ENCODE data around the gene FLT4. TPM values are rescaled to one million over a fixed set of nuclear protein-coding genes. Genes with fewer than 3 reads are reported as not detected.

Gene FLT4
- total RNA-seq, 1 donor from 2014 or later = 0.51 TPM

DNA sequence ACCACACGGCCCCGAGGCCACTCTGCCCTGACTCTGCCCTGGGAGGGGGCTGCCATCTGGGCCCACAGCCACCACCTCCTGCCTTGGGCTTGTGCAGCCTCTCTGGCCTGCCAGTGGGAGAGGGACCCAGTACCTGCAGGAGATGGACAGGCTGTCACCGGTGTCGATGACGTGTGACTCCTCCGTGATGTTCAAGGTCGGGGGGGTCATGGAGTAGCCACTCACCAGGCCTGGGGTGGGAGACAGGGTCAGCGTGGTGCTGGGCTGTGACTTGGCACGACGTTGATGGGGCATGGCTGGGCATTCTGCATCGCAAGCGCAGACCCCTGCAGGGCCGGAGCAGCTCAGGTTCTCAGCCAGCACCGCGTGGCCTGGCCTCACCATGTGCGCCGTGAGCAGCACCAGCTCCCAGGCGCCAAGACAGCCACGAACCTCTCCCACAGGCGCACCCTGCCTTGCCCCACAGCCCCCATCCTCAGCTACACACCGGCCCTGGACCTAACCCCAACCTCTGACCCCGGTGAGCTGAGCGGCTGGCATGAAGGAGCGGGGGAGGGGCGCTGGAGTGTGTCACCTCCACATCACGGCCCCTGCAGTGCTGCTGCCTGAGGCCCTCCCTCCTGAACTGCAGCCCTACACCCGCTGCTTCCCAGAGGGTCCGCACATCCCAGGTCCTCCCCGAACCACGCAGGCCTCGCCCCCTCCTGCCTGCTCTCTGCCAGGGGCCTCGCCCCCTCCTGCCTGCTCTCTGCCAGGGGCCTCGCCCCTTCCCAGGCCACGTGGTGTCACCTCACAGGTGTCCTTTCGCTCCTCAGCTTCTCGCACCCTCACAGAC, 17.6 kb downstream of the FLT4 start:
- no peak for DNase-seq (ENCODE audit: extremely low spot score, unreplicated experiment)
- H3K9me3 Mint-ChIP-seq (ENCODE audit: unreplicated experiment) = no peaks in the 10 kb centered on the region

DNA sequence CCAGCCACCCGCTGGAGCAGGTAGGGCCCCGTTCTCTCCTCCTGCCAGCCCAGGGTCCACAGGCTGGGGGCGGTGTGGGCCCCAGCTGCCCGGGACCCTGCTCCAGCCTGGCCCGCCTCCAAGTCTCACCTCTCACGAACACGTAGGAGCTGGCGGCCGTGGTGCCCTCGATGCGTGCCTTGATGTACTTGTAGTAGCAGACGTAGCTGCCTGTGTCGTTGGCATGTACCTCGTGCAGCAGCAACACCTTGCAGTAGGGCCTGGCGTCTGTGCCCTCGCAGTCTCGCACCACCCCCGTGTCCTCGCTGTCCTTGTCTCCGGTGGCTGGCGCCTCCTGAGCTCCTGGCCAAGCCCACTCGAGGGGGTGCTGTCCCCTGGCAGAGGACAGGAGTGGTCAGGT, 19.0 kb downstream of the FLT4 start:
- TF ChIP-seq, protein P1, sequence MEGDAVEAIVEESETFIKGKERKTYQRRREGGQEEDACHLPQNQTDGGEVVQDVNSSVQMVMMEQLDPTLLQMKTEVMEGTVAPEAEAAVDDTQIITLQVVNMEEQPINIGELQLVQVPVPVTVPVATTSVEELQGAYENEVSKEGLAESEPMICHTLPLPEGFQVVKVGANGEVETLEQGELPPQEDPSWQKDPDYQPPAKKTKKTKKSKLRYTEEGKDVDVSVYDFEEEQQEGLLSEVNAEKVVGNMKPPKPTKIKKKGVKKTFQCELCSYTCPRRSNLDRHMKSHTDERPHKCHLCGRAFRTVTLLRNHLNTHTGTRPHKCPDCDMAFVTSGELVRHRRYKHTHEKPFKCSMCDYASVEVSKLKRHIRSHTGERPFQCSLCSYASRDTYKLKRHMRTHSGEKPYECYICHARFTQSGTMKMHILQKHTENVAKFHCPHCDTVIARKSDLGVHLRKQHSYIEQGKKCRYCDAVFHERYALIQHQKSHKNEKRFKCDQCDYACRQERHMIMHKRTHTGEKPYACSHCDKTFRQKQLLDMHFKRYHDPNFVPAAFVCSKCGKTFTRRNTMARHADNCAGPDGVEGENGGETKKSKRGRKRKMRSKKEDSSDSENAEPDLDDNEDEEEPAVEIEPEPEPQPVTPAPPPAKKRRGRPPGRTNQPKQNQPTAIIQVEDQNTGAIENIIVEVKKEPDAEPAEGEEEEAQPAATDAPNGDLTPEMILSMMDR (IDR thresholded peaks at IDR 0.05) = no peak
- Mint-ChIP-seq H3K36me3 (ENCODE audit: unreplicated experiment) (no peaks in the 10 kb centered on the region), H3K27ac (ENCODE audit: unreplicated experiment) (no peak overlapping the region), H3K4me3 (ENCODE audit: unreplicated experiment) (no peak overlapping the region), H3K4me1 (ENCODE audit: unreplicated experiment) (no peaks in the 10 kb centered on the region), H3K27me3 (ENCODE audit: unreplicated experiment) (no peaks in the 10 kb centered on the region), H3K9me3 (ENCODE audit: unreplicated experiment) (no peaks in the 10 kb centered on the region)
- DNase-seq (ENCODE audit: extremely low spot score, unreplicated experiment) = no peak

More for the DNA sequence above, 17.6 kb downstream of the FLT4 start:
- TF ChIP-seq, protein P1 (IDR thresholded peaks at IDR 0.05) = no peak
- Mint-ChIP-seq H3K27ac (ENCODE audit: unreplicated experiment) (no peak overlapping the region), H3K27me3 (ENCODE audit: unreplicated experiment) (no peaks in the 10 kb centered on the region), H3K4me1 (ENCODE audit: unreplicated experiment) (no peaks in the 10 kb centered on the region), H3K36me3 (ENCODE audit: unreplicated experiment) (no peaks in the 10 kb centered on the region), H3K4me3 (ENCODE audit: unreplicated experiment) (no peak overlapping the region)

DNA sequence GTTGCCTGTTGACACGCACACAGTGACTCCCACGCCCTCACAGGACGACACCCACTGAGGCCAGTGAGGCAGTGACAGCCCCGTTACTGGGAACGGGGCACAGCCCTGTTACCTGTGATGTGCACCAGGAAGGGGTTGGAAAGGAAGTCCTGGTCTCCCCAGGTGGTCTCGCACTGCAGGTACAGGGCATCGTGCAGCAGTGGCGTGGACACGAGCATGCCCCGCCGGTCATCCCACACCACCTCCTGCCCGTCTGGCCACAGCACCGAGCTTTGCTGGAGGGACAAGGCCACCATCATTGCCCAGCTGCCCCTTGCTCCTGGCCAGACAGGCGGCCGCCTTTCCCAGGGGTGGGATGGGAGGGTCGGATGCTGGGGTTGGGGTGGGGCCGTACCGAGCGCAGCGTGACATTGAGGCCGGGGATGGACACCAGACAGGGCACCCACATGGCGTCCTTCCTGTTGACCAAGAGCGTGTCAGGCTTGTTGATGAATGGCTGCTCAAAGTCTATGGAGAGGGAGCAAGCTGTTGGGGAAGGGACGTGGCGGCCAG, 19.5 kb downstream of the FLT4 start:
- TF ChIP-seq, protein P1 (IDR thresholded peaks at IDR 0.05) = no peak
- H3K9me3 Mint-ChIP-seq (ENCODE audit: unreplicated experiment) = no peaks in the 10 kb centered on the region
- no peaks in the 10 kb centered on the region for H3K36me3 Mint-ChIP-seq (ENCODE audit: unreplicated experiment)
- no peaks in the 10 kb centered on the region for H3K4me1 Mint-ChIP-seq (ENCODE audit: unreplicated experiment)
- DNase-seq (ENCODE audit: extremely low spot score, unreplicated experiment) = no peak
- H3K4me3 Mint-ChIP-seq (ENCODE audit: unreplicated experiment) = no peak overlapping the region
- H3K27me3 Mint-ChIP-seq (ENCODE audit: unreplicated experiment) = no peaks in the 10 kb centered on the region
- H3K27ac Mint-ChIP-seq (ENCODE audit: unreplicated experiment) = no peak overlapping the region

DNA sequence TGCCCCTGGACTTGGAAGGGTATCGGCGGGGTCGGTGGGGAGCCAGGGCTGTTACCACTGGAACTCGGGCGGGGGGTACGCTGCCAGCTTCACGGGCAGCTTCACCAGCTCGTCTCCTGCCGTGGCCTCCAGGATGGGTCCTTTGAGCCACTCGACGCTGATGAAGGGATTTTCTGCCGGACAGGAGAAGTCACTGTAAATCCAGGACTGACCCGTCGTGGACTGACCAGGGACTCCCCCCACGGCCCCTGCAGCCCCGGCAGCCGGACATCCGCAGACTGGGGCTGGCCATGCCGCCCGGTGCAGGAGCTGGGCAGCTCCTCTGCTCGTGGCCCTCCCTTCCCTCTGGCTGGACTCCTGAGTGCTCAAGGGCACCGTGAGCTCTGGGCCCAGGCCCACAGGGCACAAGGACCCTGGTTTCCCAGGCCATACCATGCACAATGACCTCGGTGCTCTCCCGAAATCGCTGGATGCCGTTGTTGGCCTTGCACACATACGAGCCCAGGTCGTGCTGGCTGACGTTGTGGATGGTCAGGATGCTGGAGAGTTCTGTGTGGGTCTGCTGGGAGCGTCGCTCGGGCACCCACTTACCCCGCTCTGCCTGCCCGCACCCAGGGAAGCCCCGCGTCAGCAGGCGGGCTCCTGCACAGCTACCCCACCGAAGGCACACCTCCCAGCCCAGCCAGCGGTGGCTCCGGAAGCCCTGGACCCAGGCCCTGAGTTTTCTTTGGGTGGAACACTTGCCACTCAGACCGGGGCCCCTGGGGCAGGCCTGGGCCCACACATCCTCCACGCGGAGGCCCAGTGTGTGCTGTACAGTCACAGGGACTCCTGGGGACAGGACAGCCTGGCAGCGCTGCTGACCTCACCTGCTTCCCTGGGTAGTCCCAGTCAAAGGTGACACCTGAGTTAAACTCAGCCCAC, 20.3 kb downstream of the FLT4 start:
- no peaks in the 10 kb centered on the region for H3K27me3 Mint-ChIP-seq (ENCODE audit: unreplicated experiment)
- peaks cover 3% of the 10 kb centered on the region for H3K4me1 Mint-ChIP-seq (ENCODE audit: unreplicated experiment)
- H3K36me3 Mint-ChIP-seq (ENCODE audit: unreplicated experiment) = no peaks in the 10 kb centered on the region
- H3K9me3 Mint-ChIP-seq (ENCODE audit: unreplicated experiment) = no peaks in the 10 kb centered on the region
- no peak for DNase-seq (ENCODE audit: extremely low spot score, unreplicated experiment)
- TF ChIP-seq, protein P1 (IDR thresholded peaks at IDR 0.05) = no peak
- no peak overlapping the region for H3K27ac Mint-ChIP-seq (ENCODE audit: unreplicated experiment)
- H3K4me3 Mint-ChIP-seq (ENCODE audit: unreplicated experiment) = no peak overlapping the region

Measured in osteocyte (in vitro differentiated cells).